Measurements from ENCODE around the gene SZRD1. TPM values are rescaled to one million over a fixed set of nuclear protein-coding genes. Genes with fewer than 3 reads are reported as not detected.

Gene SZRD1
- total RNA-seq, 2 experiments from 2014 or later: 57.2 to 96.0 TPM

DNA sequence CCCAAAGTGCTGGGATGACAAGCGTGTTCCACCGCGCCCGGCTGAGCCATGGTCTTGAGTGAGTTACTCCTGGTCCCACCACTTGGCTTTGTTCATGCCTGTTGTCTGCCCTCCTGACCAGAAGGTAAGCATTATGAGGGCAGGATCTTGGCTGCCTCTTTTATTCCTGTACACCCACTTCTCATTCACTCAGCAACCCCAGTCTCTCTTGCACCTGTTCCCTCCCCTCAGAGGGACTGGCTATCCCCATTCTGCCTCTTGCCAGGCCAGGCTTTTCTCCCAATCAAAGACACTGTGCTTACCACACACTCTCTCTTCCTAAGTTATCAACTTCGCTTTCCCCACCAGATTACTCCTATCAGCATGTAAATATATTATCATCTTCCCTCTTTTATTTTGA is 43.8 kb downstream of the SZRD1 start:
- Histone ChIP-seq H4K20me1 (ENCODE audit: insufficient read depth, low read length) (no peaks in the 10 kb centered on the region), H3K4me2 (ENCODE audit: low read length) (no peak overlapping the region), H3K27ac (ENCODE audit: low read depth, low read length, poor library complexity, severe bottlenecking) (no peak overlapping the region), H3K9me3 (ENCODE audit: low read length) (no peaks in the 10 kb centered on the region), H3K79me2 (ENCODE audit: insufficient read depth, low read depth, low read length) (no peaks in the 10 kb centered on the region), H3K4me1 (ENCODE audit: insufficient read depth, low read length, poor library complexity, severe bottlenecking) (no peaks in the 10 kb centered on the region), H3K4me3 (ENCODE audit: low read depth, low read length, poor library complexity, severe bottlenecking) (no peak overlapping the region), H3K36me3 (ENCODE audit: insufficient read depth, low read length) (no peaks in the 10 kb centered on the region), H3K9me2 (ENCODE audit: insufficient read depth, low read length) (no peaks in the 10 kb centered on the region), H2AFZ (ENCODE audit: low read length) (no peak overlapping the region)
- ChIA-PET POLR2A (interaction anchor here (0.6 kb wide), 1 partner anchor 27 kb away, joined by 3 read pairs; no protein-coding TSS in a partner anchor), CTCF (ENCODE audit: unreplicated experiment) (no interaction called here)
- DNase-seq (ENCODE audit: low spot score): no peak
- no TSS peak for BruUV-seq (replicated peaks)
- intact Hi-C loops (cut with micrococcal nuclease; ENCODE audit: unreplicated experiment): no loop called here
- no peak for TF ChIP-seq EZH2phosphoT487 (IDR thresholded peaks at IDR 0.05; ENCODE audit: borderline replicate concordance, low read depth, low read length)
- TF ChIP-seq, protein P1, sequence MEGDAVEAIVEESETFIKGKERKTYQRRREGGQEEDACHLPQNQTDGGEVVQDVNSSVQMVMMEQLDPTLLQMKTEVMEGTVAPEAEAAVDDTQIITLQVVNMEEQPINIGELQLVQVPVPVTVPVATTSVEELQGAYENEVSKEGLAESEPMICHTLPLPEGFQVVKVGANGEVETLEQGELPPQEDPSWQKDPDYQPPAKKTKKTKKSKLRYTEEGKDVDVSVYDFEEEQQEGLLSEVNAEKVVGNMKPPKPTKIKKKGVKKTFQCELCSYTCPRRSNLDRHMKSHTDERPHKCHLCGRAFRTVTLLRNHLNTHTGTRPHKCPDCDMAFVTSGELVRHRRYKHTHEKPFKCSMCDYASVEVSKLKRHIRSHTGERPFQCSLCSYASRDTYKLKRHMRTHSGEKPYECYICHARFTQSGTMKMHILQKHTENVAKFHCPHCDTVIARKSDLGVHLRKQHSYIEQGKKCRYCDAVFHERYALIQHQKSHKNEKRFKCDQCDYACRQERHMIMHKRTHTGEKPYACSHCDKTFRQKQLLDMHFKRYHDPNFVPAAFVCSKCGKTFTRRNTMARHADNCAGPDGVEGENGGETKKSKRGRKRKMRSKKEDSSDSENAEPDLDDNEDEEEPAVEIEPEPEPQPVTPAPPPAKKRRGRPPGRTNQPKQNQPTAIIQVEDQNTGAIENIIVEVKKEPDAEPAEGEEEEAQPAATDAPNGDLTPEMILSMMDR (conservative IDR thresholded peaks at IDR 0.05; ENCODE audit: low read length): no peak

DNA sequence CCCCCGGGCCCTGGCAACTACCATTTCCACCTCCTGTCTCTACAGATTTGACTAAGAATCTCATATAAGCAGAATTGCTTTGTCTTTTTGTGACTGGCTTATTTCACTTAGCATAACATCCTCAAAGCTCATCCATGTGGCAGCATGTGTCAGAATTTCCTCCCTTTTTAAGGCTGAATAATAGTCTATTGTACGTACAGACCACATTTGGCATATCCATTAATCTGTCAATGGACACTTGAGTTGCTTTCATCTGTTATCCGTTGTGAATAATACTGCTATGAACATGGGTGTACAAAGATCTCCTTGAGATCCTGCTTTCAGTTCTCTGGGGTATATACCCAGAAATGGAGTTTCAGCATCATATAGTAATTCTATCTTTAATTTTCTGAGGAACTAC is 46.1 kb downstream of the SZRD1 start:
- no peak overlapping the region for H2AFZ ChIP-seq (ENCODE audit: low read length)
- no peak overlapping the region for H3K4me3 ChIP-seq (ENCODE audit: low read depth, low read length, poor library complexity, severe bottlenecking)
- intact Hi-C loops (cut with micrococcal nuclease; ENCODE audit: unreplicated experiment): no loop called here
- no peaks in the 10 kb centered on the region for H3K4me1 ChIP-seq (ENCODE audit: insufficient read depth, low read length, poor library complexity, severe bottlenecking)
- no peaks in the 10 kb centered on the region for H4K20me1 ChIP-seq (ENCODE audit: insufficient read depth, low read length)
- H3K4me2 ChIP-seq (ENCODE audit: low read length): no peak overlapping the region
- CTCF ChIA-PET (ENCODE audit: unreplicated experiment): no interaction called here
- no peak for DNase-seq (ENCODE audit: low spot score)
- TF ChIP-seq, protein P1 (conservative IDR thresholded peaks at IDR 0.05; ENCODE audit: low read length): no peak
- no peak for TF ChIP-seq EZH2phosphoT487 (IDR thresholded peaks at IDR 0.05; ENCODE audit: borderline replicate concordance, low read depth, low read length)
- H3K9me3 ChIP-seq (ENCODE audit: low read length): no peaks in the 10 kb centered on the region
- H3K36me3 ChIP-seq (ENCODE audit: insufficient read depth, low read length): no peaks in the 10 kb centered on the region
- BruUV-seq (replicated peaks): no TSS peak
- H3K27ac ChIP-seq (ENCODE audit: low read depth, low read length, poor library complexity, severe bottlenecking): no peak overlapping the region
- H3K79me2 ChIP-seq (ENCODE audit: insufficient read depth, low read depth, low read length): no peaks in the 10 kb centered on the region
- POLR2A ChIA-PET: no interaction called here
- no peaks in the 10 kb centered on the region for H3K9me2 ChIP-seq (ENCODE audit: insufficient read depth, low read length)

DNA sequence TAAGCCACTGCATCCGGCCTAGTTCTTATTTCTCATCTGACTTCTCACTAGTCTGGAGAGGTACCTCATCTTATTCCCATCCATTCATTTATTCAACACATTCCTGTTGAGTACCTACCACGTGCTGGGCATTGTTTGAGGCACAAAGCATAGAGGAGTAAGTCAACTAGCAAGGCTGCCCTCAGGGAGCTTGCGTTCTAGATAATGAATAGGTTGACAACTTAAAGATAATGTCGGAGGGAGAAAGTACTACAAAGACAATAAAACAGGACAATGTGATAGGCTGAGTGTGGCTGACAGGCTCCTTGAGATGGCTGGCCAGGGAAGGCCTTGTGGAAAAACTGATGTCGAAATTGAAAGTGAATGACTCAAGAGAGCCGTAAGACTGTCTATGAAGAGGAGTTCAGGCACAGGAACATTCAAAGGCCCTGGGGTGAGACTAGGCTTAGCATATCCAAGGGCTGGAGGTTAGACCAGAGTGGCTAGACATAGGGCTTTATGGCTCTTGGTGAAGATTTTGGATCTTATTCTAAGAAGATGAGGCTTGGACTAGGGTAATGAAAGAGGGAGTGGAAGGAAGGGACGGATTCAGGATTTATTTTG is 51.9 kb downstream of the SZRD1 start:
- no peaks in the 10 kb centered on the region for H3K36me3 ChIP-seq (ENCODE audit: insufficient read depth, low read length)
- ChIA-PET POLR2A (interaction anchor here (0.6 kb wide), 1 partner anchor 614 kb away, joined by 3 read pairs; no protein-coding TSS in a partner anchor), CTCF (ENCODE audit: unreplicated experiment) (no interaction called here)
- no peaks in the 10 kb centered on the region for H4K20me1 ChIP-seq (ENCODE audit: insufficient read depth, low read length)
- DNase-seq (ENCODE audit: low spot score): no peak
- no peak overlapping the region for H3K4me2 ChIP-seq (ENCODE audit: low read length)
- H3K9me3 ChIP-seq (ENCODE audit: low read length): no peaks in the 10 kb centered on the region
- no peak overlapping the region for H3K4me3 ChIP-seq (ENCODE audit: low read depth, low read length, poor library complexity, severe bottlenecking)
- intact Hi-C loops (cut with micrococcal nuclease; ENCODE audit: unreplicated experiment): no loop called here
- no peaks in the 10 kb centered on the region for H3K9me2 ChIP-seq (ENCODE audit: insufficient read depth, low read length)
- H3K79me2 ChIP-seq (ENCODE audit: insufficient read depth, low read depth, low read length): no peaks in the 10 kb centered on the region
- no TSS peak for BruUV-seq (replicated peaks)
- H3K4me1 ChIP-seq (ENCODE audit: insufficient read depth, low read length, poor library complexity, severe bottlenecking): peaks cover 19% of the 10 kb centered on the region
- TF ChIP-seq, protein P1 (conservative IDR thresholded peaks at IDR 0.05; ENCODE audit: low read length): no peak
- no peak for TF ChIP-seq EZH2phosphoT487 (IDR thresholded peaks at IDR 0.05; ENCODE audit: borderline replicate concordance, low read depth, low read length)
- no peak overlapping the region for H3K27ac ChIP-seq (ENCODE audit: low read depth, low read length, poor library complexity, severe bottlenecking)
- no peak overlapping the region for H2AFZ ChIP-seq (ENCODE audit: low read length)

Measured in OCI-LY7 (cell line).